Lower leg skin (tissue), 4 donors: ENCODE measurements around the gene FDX2. TPM values are rescaled to one million over a fixed set of nuclear protein-coding genes. Genes with fewer than 3 reads are reported as not detected.

ENCODE experiments used
- DNase-seq, 2 donors: peaks; one replicate each; pipeline ENCODE4 v3.0.0-alpha.2; 2019; ENCODE audit warnings: low spot score in 2 of 2
- H3K4me3 ChIP-seq: fragments of 200-600 bp; sonication (generic); 2 replicates; pipeline ENCODE4 v1.5.1; 2017; ENCODE audit warnings: mild to moderate bottlenecking, low read depth; ENCODE audit not compliant: poor library complexity, severe bottlenecking
- POLR2A ChIP-seq, 2 donors: fragments of 450-650 bp; IDR thresholded peaks; one replicate each; pipeline ENCODE4 v1.6.1; 2016 to 2017; ENCODE audit warnings: antibody characterized with exemption in 2 of 2, mild to moderate bottlenecking in 1 of 2, moderate library complexity in 1 of 2
- WGBS, 2 donors: methylation state at CpG; one replicate each; pipeline ENCODE4 v1.1.5; 2018; 5-methylcytosine and 5-hydroxymethylcytosine counted together
- intact Hi-C: fragments of 100-400 bp; cut with DNase I; formaldehyde crosslinking; loops from one replicate; pipeline ENCODE4 v1.15.0; 2023; ENCODE audit warnings: low total_unique reads
- total RNA-seq, 4 donors: library from RNA; depleted of rRNA; stranded (reverse); fragments of >200 nt; gene quantifications; one replicate each; pipeline ENCODE4 v1.1.0, GENCODE V29; 2016
- TF ChIP-seq, protein P1 (sequence below), 3 donors: fragments of 450-650 bp; IDR thresholded peaks; one replicate each; pipeline ENCODE4 v1.5.1; 2016; ENCODE audit warnings: antibody characterized with exemption in 3 of 3, mild to moderate bottlenecking in 3 of 3, moderate library complexity in 2 of 3

Gene FDX2
- total RNA-seq, 4 donors from 2014 or later, result 10.3 to 20.7 (median 18.2) TPM

DNA sequence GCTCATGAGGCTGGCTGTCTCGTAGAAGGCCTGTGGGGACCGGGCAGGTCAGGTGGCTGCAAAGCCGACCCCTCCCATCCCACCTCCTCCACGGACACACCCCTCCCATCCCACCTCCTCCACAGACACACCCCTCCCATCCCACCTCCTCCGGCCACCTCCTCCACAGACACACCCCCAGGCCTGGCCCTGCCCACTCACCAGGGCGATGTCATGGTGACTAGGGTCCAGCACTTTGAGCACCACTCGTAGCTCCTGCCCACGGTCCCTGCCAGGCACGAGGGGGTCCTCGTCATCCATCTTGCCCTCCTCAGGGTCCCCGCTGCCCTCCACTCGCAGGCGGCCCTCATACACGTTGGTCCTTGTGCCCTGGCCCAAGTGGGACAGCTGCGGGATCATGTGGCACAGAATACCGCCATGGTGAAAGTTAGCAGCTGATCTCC lies 45.8 kb upstream of the FDX2 start:
- no peak for DNase-seq
- TF ChIP-seq, protein P1, sequence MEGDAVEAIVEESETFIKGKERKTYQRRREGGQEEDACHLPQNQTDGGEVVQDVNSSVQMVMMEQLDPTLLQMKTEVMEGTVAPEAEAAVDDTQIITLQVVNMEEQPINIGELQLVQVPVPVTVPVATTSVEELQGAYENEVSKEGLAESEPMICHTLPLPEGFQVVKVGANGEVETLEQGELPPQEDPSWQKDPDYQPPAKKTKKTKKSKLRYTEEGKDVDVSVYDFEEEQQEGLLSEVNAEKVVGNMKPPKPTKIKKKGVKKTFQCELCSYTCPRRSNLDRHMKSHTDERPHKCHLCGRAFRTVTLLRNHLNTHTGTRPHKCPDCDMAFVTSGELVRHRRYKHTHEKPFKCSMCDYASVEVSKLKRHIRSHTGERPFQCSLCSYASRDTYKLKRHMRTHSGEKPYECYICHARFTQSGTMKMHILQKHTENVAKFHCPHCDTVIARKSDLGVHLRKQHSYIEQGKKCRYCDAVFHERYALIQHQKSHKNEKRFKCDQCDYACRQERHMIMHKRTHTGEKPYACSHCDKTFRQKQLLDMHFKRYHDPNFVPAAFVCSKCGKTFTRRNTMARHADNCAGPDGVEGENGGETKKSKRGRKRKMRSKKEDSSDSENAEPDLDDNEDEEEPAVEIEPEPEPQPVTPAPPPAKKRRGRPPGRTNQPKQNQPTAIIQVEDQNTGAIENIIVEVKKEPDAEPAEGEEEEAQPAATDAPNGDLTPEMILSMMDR (IDR thresholded peaks at IDR 0.05), result no peak
- TF ChIP-seq POLR2A (IDR thresholded peaks at IDR 0.05), result no peak
- H3K4me3 ChIP-seq, result no peak overlapping the region
- intact Hi-C loops, result loop anchor here (2.0 kb wide), 1 partner anchor 29 kb away; no protein-coding TSS in a partner anchor
- 80 to 85% methylated on average over 14 to 16 of the region's 16 CpGs for WGBS, 2 donors

DNA sequence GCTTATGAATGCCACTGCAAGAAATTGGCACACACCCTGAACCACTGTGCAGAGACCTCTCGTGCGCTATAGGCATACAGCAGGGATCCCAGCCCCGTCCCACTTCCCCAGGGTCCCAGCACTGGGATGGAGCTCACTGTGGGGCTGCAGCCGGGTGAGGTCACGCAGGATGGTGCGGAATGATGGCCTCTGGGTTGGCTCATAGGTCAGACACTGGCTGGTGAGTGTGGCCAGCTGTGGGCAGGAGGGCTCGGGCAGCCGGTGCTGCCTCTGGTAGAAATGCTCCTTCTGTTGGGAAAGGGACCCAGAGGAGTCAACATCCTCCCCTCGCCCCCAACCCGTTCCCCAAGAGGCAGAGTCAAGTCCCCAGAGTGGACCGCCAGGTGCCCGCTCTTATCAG lies 40.6 kb upstream of the FDX2 start:
- no peak for DNase-seq
- TF ChIP-seq POLR2A (IDR thresholded peaks at IDR 0.05), result no peak
- TF ChIP-seq, protein P1 (IDR thresholded peaks at IDR 0.05), result no peak
- WGBS, 2 donors, result 94 to 95% methylated on average over 12 of the region's 12 CpGs
- intact Hi-C loops, result no loop called here
- H3K4me3 ChIP-seq, result no peak overlapping the region

DNA sequence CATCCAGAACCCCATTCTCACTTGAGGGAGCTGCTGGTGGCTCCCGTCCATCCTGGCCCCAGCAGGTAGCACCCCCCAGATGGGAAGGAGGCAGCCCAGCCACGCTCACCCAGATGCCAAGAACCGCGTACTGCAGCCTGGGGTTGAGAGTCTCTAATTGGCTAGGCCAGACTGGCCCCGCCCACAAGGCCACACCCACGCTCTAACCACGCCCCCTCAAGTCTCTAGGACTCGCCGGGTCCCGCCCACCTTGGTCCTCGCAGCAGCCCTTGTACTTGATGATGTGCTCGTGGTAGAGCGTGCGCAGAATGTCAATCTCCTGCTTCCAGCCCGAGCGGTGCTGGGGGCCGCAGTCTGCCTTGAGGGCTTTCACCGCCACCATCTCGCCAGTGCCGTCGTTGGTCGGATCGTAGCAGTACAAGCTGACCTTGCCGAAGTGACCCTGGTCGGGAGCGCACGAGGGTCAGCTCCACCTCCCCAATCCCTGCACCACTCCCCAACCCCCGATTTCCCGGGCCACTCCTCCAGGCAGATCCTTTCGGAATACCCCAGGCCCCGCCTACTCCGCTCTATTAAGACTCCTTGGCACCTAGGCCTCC lies 38.1 kb upstream of the FDX2 start:
- DNase-seq, result no peak
- no peak overlapping the region for H3K4me3 ChIP-seq
- 85 to 86% methylated on average over 28 to 32 of the region's 32 CpGs for WGBS, 2 donors
- TF ChIP-seq POLR2A (IDR thresholded peaks at IDR 0.05), result no peak
- TF ChIP-seq, protein P1 (IDR thresholded peaks at IDR 0.05), result no peak
- intact Hi-C loops, result no loop called here

DNA sequence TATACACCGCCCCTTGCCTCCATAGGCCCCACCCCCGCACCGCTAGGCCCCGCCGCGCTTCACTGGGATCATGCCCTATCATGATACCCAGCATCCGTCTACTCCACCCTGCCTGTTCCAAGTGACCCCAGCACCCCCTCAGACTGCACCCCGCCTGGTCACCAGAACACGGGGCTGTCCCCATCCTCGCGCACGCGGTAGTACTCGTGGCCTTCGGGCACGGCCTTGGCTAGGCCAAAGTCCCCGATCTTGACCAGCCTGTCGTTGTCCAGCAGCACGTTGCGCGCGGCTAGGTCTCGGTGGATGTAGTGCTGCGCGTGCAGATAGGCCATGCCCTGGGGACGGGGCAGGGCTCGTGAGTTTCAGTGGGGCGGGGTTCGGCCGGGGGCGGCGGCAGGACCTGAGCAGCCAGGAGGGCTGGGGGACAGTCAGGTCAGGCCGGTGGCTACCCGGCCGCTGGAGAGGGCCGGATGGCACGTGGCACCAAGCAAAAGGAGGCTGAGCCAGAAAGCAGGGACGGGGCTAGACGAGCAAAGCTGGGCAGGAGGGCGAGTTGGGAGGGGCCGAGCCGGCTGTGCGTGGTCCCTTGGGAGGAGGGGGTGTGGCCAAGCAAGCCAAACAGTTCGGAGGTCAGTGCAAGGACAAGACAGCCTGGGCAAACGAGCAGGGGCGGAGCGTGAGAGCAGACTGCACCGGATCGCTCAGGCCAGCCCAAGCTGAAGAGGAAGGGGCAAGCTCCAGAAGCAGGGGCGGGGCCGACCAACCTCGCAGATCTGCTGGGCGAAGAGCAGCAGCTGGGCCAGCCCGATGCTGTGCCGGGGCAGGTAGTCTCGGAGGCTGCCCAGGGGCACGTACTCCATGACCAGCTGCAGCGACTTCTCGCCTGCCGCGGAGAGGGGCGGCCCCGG lies 37.2 kb upstream of the FDX2 start:
- intact Hi-C loops, result no loop called here
- WGBS, 2 donors, result 79 to 82% methylated on average over 49 to 63 of the region's 63 CpGs
- peak in 1 of 2 donors; percentile 22 for DNase-seq
- no peak for TF ChIP-seq POLR2A (IDR thresholded peaks at IDR 0.05)
- TF ChIP-seq, protein P1 (IDR thresholded peaks at IDR 0.05), result no peak
- no peak overlapping the region for H3K4me3 ChIP-seq

DNA sequence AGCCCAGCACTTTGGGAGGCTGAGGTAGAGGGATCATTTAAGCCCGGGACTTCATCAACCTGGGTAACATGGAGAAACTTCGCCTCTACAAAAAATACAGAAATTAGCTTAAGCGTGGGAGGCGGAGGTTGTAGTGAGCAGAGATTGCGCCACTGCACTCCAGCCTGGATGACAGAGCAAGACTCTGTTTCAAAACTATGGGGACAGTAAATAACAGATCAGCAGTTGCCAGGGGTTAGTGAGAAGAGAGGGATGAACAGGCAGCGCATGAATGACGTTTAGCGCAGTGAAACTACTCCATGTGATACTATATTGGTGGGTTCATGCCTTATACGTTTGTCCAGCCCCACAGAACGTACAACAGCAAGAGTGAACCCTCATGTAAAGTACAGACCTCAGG lies 30.7 kb upstream of the FDX2 start:
- DNase-seq, result no peak

More for the DNA sequence above, 30.7 kb upstream of the FDX2 start:
- 66 to 77% methylated on average over 10 of the region's 10 CpGs for WGBS, 2 donors
- H3K4me3 ChIP-seq, result no peak overlapping the region
- intact Hi-C loops, result no loop called here
- no peak for TF ChIP-seq POLR2A (IDR thresholded peaks at IDR 0.05)
- TF ChIP-seq, protein P1 (IDR thresholded peaks at IDR 0.05), result no peak
